Measurements from ENCODE around the gene RABAC1. TPM values are rescaled to one million over a fixed set of nuclear protein-coding genes. Genes with fewer than 3 reads are reported as not detected.

RABAC1 gene
- total and polyA plus RNA-seq, 9 donors = 59.0 to 110 (median 88.6) TPM

DNA sequence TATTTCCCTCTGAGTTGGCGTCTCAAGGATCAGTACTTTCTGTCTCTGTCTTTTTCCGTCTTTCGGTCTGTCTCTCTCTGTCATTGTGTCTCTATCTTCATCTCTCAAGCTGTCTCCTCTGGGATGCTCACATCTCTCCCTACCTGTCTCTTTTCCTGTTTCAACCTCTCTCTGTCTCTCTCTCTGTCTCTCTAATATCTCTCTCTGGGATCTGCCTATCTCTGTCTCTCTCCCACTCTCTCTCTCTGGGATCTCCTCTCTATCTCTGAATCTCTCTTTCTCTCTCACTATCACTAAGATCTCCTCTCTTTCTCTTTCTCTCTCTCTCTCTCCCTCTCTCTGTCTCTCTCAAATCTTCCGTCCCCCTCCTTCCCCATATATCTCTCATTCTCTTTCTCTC lies 30.9 kb upstream of the RABAC1 start:
- no peaks in the 10 kb centered on the region for H3K36me3 ChIP-seq (ENCODE audit: control insufficient read depth, insufficient read depth, low read length)
- H3K27me3 ChIP-seq (ENCODE audit: control insufficient read depth, insufficient read depth, low read length) = peaks cover 24% of the 10 kb centered on the region
- peaks cover 6% of the 10 kb centered on the region for H3K4me1 ChIP-seq (ENCODE audit: control insufficient read depth, insufficient read depth, low read length)
- 82% methylated on average over 3 of the region's 4 CpGs for WGBS (ENCODE audit: insufficient coverage)
- no peaks in the 10 kb centered on the region for H3K9me3 ChIP-seq (replicated peaks; ENCODE audit: control insufficient read depth, low read depth, low read length)
- no peak overlapping the region for H3K27ac ChIP-seq (ENCODE audit: low read length)
- no peak overlapping the region for H3K4me3 ChIP-seq (ENCODE audit: low read length)
- DNase-seq = no peak

- Histone ChIP-seq H3K9me3 (replicated peaks; ENCODE audit: control insufficient read depth, low read depth, low read length) (no peaks in the 10 kb centered on the region), H3K36me3 (ENCODE audit: control insufficient read depth, insufficient read depth, low read length) (no peaks in the 10 kb centered on the region), H3K27me3 (ENCODE audit: control insufficient read depth, insufficient read depth, low read length) (peaks cover 16% of the 10 kb centered on the region), H3K27ac (ENCODE audit: low read length) (no peak overlapping the region), H3K4me3 (ENCODE audit: low read length) (no peak overlapping the region), H3K4me1 (ENCODE audit: control insufficient read depth, insufficient read depth, low read length) (peaks cover 6% of the 10 kb centered on the region)
- DNase-seq = no peak
- WGBS (ENCODE audit: insufficient coverage) = 91% methylated on average over 6 of the region's 9 CpGs
Observed at GRCh38 chr19:41988947-41989346, 29.8 kb upstream of the RABAC1 start.

- no peaks in the 10 kb centered on the region for H3K36me3 ChIP-seq (ENCODE audit: control insufficient read depth, insufficient read depth, low read length)
- WGBS (ENCODE audit: insufficient coverage) = 87% methylated on average over 10 of the region's 10 CpGs
- peaks cover 4% of the 10 kb centered on the region for H3K27me3 ChIP-seq (ENCODE audit: control insufficient read depth, insufficient read depth, low read length)
- no peak overlapping the region for H3K27ac ChIP-seq (ENCODE audit: low read length)
- no peaks in the 10 kb centered on the region for H3K9me3 ChIP-seq (replicated peaks; ENCODE audit: control insufficient read depth, low read depth, low read length)
- no peaks in the 10 kb centered on the region for H3K4me1 ChIP-seq (ENCODE audit: control insufficient read depth, insufficient read depth, low read length)
- H3K4me3 ChIP-seq (ENCODE audit: low read length) = no peak overlapping the region
- no peak for DNase-seq
Observed at GRCh38 chr19:41987141-41987860, 28.2 kb upstream of the RABAC1 start.

DNA sequence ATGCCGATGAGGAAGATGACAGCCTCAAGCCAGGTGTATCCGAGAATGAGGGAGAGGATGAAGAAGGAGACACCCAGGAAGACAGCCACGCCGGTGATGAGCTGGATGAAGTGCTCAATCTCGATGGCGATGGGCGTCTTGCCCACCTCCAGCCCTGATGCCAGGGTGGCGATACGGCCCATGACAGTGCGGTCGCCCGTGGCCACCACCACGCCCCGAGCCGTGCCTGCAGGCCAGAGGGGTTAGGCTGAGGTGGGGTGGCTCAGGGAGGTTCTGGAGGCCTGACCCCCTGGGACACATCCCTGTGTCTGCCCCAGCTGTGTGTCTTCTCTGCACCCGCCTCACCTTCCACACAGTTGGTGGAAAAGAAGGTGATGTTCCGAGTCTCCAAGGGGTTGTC lies 25.8 kb upstream of the RABAC1 start:
- DNase-seq = no peak
- Histone ChIP-seq H3K9me3 (replicated peaks; ENCODE audit: control insufficient read depth, low read depth, low read length) (no peaks in the 10 kb centered on the region), H3K4me3 (ENCODE audit: low read length) (no peak overlapping the region), H3K4me1 (ENCODE audit: control insufficient read depth, insufficient read depth, low read length) (no peaks in the 10 kb centered on the region), H3K27ac (ENCODE audit: low read length) (no peak overlapping the region), H3K27me3 (ENCODE audit: control insufficient read depth, insufficient read depth, low read length) (no peaks in the 10 kb centered on the region), H3K36me3 (ENCODE audit: control insufficient read depth, insufficient read depth, low read length) (no peaks in the 10 kb centered on the region)
- WGBS (ENCODE audit: insufficient coverage) = 95% methylated on average over 11 of the region's 17 CpGs

DNA sequence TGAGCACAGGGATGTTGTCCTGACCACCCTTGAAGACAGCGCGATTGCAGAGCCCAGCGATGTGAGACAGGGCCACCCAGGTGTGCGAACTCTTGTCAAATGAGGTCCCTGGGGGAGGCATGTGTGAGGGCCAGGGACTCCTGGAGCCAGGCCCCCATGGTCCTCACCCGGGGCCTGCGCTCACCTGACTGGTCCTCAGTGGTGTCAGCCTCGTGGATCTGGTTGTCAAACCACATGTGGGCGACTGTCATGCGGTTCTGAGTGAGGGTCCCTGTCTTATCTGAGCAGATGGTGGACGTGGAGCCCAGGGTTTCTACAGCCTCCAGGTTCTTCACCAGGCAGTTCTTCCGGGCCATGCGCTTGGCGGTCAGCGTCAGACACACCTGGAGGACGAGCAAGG lies 22.6 kb upstream of the RABAC1 start:
- no peak for DNase-seq
- Histone ChIP-seq H3K9me3 (replicated peaks; ENCODE audit: control insufficient read depth, low read depth, low read length) (no peaks in the 10 kb centered on the region), H3K27ac (ENCODE audit: low read length) (no peak overlapping the region), H3K4me1 (ENCODE audit: control insufficient read depth, insufficient read depth, low read length) (no peaks in the 10 kb centered on the region), H3K36me3 (ENCODE audit: control insufficient read depth, insufficient read depth, low read length) (no peaks in the 10 kb centered on the region), H3K27me3 (ENCODE audit: control insufficient read depth, insufficient read depth, low read length) (no peaks in the 10 kb centered on the region), H3K4me3 (ENCODE audit: low read length) (no peak overlapping the region)
- WGBS (ENCODE audit: insufficient coverage) = 83% methylated on average over 15 of the region's 15 CpGs

DNA sequence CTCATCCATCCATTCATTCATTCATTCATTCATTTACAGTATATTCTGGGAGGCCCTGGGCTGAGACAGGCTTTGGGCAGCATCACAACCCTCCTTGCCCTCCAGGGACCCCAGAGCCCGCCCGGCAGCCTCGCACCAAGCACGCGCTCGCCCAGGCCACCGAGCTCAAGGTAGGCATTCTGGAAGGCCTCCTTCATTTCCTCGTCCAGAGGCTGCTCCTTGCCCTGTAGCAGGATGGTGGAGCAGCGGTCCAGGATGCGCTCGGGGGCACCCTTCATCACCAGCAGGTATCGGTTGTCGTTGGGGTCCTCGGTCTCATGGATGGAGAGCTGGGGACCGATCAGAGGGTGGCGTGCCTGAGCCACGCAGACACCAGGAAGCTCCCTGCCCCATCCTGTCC lies 19.3 kb upstream of the RABAC1 start:
- Histone ChIP-seq H3K27me3 (ENCODE audit: control insufficient read depth, insufficient read depth, low read length) (no peaks in the 10 kb centered on the region), H3K27ac (ENCODE audit: low read length) (no peak overlapping the region), H3K4me1 (ENCODE audit: control insufficient read depth, insufficient read depth, low read length) (no peaks in the 10 kb centered on the region), H3K9me3 (replicated peaks; ENCODE audit: control insufficient read depth, low read depth, low read length) (no peaks in the 10 kb centered on the region), H3K36me3 (ENCODE audit: control insufficient read depth, insufficient read depth, low read length) (no peaks in the 10 kb centered on the region), H3K4me3 (ENCODE audit: low read length) (no peak overlapping the region)
- 93% methylated on average over 14 of the region's 17 CpGs for WGBS (ENCODE audit: insufficient coverage)
- DNase-seq = no peak

- 80% methylated on average over 21 of the region's 22 CpGs for WGBS (ENCODE audit: insufficient coverage)
- H3K27ac ChIP-seq (ENCODE audit: low read length) = no peak overlapping the region
- H3K36me3 ChIP-seq (ENCODE audit: control insufficient read depth, insufficient read depth, low read length) = no peaks in the 10 kb centered on the region
- no peaks in the 10 kb centered on the region for H3K9me3 ChIP-seq (replicated peaks; ENCODE audit: control insufficient read depth, low read depth, low read length)
- DNase-seq = no peak
- H3K4me3 ChIP-seq (ENCODE audit: low read length) = no peak overlapping the region
- no peaks in the 10 kb centered on the region for H3K4me1 ChIP-seq (ENCODE audit: control insufficient read depth, insufficient read depth, low read length)
- H3K27me3 ChIP-seq (ENCODE audit: control insufficient read depth, insufficient read depth, low read length) = no peaks in the 10 kb centered on the region
Observed at GRCh38 chr19:41977916-41978315, 18.8 kb upstream of the RABAC1 start.

DNA sequence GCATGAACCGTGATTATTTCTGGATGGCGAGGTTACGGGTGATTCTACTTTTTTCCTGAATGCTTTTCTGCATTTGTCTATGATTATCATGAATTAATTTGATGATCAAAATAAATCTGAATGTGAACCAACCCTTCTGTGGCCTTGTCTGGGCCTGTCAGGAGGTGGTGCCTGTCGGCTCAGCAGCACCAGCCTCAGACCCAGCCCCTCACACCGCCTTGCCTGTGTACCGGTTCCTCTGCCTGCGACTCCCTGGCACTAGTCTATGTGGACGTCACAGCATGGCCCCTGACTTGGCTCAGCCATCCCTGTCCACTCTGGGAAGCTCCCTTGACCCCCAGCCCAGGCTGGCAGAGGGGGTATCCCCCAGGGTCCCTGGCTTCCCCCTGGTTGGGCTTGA lies 15.5 kb upstream of the RABAC1 start:
- DNase-seq = no peak
- Histone ChIP-seq H3K27ac (ENCODE audit: low read length) (no peak overlapping the region), H3K36me3 (ENCODE audit: control insufficient read depth, insufficient read depth, low read length) (no peaks in the 10 kb centered on the region), H3K4me3 (ENCODE audit: low read length) (no peak overlapping the region), H3K4me1 (ENCODE audit: control insufficient read depth, insufficient read depth, low read length) (no peaks in the 10 kb centered on the region), H3K27me3 (ENCODE audit: control insufficient read depth, insufficient read depth, low read length) (no peaks in the 10 kb centered on the region), H3K9me3 (replicated peaks; ENCODE audit: control insufficient read depth, low read depth, low read length) (no peaks in the 10 kb centered on the region)
- 57% methylated on average over 5 of the region's 8 CpGs for WGBS (ENCODE audit: insufficient coverage)

DNA sequence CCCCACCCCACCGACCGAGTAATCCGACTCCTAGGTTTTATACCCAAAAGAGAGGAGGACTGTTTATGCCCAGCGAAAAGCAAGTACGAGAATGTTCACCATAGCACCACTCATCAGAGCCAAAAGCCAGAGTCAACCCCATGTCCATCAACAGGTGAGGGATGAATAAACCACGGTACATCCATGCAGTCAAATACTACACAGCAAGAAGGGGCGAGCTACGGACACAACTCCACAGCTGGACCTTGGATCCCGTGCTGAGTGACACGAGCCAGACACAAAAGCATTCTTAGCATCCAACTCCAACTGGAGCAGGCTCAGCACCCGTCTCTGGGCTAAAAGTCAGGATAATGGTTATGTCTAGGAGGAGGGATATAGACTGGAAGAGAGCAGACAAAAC lies 12.2 kb upstream of the RABAC1 start:
- DNase-seq = no peak
- Histone ChIP-seq H3K4me3 (ENCODE audit: low read length) (no peak overlapping the region), H3K9me3 (replicated peaks; ENCODE audit: control insufficient read depth, low read depth, low read length) (no peaks in the 10 kb centered on the region), H3K27me3 (ENCODE audit: control insufficient read depth, insufficient read depth, low read length) (peaks cover 3% of the 10 kb centered on the region), H3K4me1 (ENCODE audit: control insufficient read depth, insufficient read depth, low read length) (no peaks in the 10 kb centered on the region), H3K36me3 (ENCODE audit: control insufficient read depth, insufficient read depth, low read length) (no peaks in the 10 kb centered on the region), H3K27ac (ENCODE audit: low read length) (no peak overlapping the region)
- WGBS (ENCODE audit: insufficient coverage) = 79% methylated on average over 4 of the region's 11 CpGs

- no peak for DNase-seq
- H3K36me3 ChIP-seq (ENCODE audit: control insufficient read depth, insufficient read depth, low read length) = no peaks in the 10 kb centered on the region
- H3K9me3 ChIP-seq (replicated peaks; ENCODE audit: control insufficient read depth, low read depth, low read length) = no peaks in the 10 kb centered on the region
- no peaks in the 10 kb centered on the region for H3K4me1 ChIP-seq (ENCODE audit: control insufficient read depth, insufficient read depth, low read length)
- H3K27me3 ChIP-seq (ENCODE audit: control insufficient read depth, insufficient read depth, low read length) = peaks cover 3% of the 10 kb centered on the region
- no peak overlapping the region for H3K27ac ChIP-seq (ENCODE audit: low read length)
- 90% methylated on average over 18 of the region's 19 CpGs for WGBS (ENCODE audit: insufficient coverage)
- H3K4me3 ChIP-seq (ENCODE audit: low read length) = no peak overlapping the region
Observed at GRCh38 chr19:41969772-41970458, 10.8 kb upstream of the RABAC1 start.
